GM18951 (cell line): Measurements from ENCODE around the gene GREM1.

Source experiments
- POLR2A ChIP-seq: IDR thresholded peaks from 4 replicates; pipeline ENCODE4 v1.6.1; 2011; ENCODE audit warnings: mild to moderate bottlenecking; ENCODE audit not compliant: insufficient read length, insufficient read depth; ENCODE audit errors: extremely low read depth
- in situ Hi-C: fragments of 300-500 bp; cut with MboI; formaldehyde crosslinking; loops from one replicate; pipeline ENCODE4 v1.12.0; 2022; ENCODE audit warnings: low sequenced_read_pairs, mixed read lengths, inconsistent platforms; ENCODE audit not compliant: unreplicated experiment

The GREM1 gene

DNA sequence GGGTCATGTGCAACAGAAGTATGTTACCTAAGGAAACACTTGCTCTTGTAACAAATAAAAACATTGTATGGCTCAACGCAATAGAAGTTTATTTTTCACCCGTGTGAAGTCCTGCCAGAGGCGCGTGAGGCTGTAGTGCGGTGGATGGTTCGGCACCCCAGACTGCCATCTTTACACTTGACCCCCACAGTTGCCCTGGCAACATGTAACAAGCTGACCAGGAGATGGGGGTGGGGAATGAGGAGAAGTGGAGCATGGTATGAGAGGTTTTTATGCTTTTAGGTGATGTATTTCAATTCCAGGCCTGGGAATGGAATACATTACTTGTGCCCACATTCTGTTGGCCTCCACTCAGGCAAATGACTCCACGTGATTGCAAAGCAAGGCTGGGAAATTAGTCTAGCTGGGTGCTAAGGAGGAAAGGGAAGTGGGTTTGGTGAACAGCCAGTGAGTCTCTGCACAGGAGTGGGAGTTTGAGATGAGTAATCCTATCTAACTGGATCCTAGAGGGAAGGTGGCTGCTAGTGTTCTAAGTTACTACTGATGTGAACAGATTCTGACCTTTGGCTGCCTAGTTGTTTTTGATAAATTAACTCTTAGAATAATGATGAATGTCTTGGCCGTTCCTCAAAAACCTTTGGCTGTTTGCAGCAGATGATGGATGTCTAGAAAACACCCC is 33.8 kb upstream of the GREM1 start:
- in situ Hi-C loops: no loop called here
- TF ChIP-seq POLR2A: no peak

DNA sequence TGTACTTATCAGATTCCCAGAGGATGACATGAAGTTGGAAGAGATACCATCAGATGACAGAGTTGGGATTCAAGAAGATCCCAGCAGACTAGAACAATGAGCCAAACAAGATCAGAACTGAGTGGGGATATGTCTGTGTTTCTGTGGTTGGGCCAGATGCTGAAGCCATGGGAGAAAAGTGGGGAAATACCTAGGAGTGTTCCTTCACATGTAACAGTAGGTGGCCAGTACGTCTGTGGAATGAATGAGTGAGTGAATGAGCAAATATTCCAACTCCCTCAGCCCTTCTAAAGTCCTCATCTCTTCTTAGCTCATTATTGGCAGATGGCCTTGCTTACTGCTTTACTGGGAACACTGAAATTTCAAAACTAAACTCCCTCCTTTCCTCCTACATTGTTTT is 32.2 kb upstream of the GREM1 start:
- TF ChIP-seq POLR2A: no peak
- in situ Hi-C loops: no loop called here

DNA sequence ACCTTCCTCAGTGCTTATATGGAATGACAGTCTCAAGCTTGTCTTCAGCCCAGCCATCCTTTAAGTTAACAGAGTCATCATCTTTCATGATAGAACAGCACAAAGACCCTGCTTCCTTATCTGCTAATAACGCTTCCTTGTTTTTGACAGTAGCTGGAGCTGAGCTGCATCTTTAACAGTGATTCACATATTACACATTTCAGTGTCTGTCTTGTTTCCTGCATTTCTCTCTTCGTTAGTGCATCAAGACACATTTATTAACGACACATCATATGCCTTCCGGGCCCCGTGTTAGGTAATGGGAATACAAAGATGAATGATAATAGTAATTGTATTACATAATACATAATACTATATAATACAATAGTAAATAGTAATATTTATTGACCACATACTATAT is 30.2 kb upstream of the GREM1 start:
- in situ Hi-C loops: no loop called here
- TF ChIP-seq POLR2A: no peak

DNA sequence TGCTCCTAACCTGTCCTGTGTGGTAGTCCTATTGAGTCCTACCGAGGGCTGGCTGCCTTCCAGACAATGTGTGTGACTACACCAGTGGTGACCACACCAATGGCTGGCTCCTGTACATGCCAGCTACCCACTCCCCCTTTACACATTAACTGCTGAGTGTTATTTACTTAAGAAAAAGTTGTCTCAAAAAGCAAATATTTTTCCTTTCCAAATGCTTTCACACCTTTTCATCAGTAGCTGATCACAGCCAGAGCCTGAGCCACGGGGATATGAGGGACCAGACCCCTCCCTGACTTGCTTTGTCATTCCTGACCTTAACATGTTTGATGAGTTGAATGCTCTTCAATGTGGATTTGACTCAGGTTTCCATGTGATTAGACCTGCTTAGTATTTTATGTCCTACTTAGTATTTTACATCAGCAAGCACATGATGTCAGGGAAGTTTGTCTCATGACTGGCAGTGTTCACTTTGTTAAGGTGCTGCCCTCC is 29.6 kb upstream of the GREM1 start:
- TF ChIP-seq POLR2A: no peak
- in situ Hi-C loops: no loop called here

DNA sequence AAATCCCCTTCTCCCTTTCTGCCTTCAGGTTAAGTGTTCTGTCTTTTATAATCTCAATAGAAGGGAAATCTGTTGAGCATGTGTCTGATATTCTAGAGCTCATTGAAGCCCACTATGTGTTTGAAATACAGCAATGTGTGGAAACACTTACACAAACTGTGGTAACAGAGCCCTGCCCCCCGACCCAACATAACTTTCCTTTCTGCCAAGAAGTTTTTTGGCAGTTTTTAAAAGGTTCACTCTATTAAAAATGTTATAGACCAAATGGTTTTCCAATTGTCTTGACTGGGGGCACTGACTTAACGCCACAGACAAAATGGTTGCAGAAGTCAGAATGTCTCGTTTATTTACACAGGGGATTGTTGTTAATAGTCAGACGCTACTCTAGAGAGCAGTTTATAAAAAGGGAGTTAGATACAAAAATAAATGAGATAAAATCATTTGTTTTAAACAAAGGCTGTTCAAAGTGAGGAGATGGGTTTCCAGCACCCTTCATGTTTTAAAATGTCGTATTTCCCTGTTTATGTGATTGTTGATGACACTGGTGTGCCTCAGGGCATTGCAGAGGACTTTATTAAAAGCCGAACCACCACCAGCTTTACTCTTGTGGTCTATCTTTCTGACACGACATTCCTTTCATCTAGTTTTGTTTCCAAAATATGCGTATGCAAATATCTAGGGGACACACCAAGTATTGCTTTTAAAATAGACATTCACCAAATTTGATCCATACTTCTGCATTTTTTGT is 26.7 kb upstream of the GREM1 start:
- TF ChIP-seq POLR2A: no peak
- in situ Hi-C loops: no loop called here

DNA sequence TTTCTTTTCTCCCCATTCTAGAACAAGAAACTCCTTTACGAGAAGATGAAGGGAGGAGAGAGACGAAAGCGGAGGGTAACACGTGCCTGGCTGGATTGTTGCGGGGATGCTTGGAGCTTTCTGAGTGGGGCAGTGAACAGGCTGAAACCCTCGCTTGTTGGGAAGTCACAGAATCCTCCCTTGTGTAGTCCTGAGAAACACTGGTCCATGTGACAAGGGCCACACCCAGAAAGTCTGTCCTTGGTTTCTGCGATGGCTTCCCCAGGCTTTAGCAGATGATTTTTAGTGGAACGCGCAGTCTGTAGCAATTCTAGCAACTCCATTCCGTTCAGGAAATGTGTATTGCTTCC is 26.1 kb upstream of the GREM1 start:
- no peak for TF ChIP-seq POLR2A
- in situ Hi-C loops: no loop called here

DNA sequence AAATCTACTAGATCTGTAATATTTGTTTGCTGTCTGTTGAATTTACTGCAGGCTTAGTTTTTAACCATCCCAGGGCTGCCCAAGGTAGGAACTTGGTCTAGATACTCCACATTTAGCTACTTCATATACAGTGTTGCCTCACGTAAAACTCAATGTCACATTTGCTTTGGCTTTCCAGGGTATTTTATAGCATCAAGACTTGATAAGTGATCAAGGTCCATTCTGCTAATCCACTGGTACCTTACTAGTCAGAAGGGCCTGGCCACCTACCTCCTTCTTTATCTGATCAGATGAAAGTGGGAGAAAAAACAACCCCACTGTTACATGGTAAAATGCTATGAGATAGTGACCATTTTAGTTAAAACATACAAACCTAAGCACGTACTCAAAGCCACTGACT is 25.5 kb upstream of the GREM1 start:
- TF ChIP-seq POLR2A: no peak

DNA sequence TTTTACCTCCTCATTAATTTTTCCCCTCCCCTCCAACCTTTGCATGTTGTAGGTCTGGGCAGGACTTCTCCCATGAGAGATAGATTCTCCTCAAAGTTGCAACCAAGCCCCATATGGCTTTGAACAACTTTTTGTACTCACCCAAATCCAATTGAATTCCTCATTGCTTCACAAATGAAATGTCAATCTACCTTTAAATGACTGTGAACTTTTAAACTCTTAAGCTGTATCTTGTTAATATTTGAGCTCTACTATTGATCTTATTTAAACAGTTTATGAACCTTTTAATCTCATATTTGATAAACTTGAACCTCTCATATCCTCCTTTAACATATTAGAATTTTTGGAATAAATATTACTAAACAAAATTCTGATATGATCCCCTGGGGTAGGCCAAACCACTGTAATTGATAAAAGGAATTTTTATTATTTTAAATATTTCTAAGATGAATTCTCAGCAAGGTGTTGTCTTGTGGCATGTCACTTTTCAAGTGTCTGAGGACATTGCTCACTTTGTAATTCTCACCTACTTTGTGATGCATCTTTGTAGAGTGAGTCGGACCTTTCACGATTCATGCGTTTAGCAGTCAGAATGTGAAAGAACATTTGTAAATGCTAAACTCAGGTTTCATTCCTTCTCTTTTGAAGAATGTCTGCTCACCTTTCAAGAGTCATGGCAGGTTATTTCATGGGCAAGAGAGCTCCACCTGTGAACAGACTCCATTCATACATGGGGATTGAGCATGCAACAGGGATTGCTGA is 23.4 kb upstream of the GREM1 start:
- TF ChIP-seq POLR2A: no peak
- in situ Hi-C loops: no loop called here

More for the DNA sequence above, 25.5 kb upstream of the GREM1 start:
- in situ Hi-C loops: no loop called here

DNA sequence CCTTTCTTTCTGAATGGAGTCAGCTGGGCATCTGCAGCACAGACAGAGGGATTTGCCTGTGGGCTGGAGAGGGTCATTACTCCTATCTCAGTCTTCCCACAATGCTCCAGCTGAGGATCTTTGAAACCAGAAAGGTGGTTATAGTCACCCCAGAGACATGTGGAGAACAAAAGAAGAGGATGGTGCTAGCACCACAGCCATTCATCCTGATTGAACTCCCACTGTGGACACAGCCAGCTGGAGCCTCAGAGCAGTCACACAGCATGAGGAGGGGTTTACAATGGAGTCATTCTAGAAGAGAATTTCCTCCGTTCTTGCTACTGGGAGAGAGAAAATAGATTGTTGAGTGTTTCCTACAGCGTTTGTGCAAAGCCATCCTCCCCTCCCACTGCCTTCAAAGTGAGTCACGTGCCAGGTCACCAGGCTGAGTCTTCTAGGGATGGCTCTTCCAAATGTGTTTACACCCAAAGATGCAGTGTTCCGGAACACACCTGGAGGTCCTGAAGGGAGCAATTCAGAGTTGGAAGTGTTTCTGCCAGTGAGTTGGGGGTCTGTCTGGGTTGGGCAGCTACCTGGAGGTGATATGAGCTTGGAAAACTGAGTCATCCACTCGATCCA is 18.9 kb upstream of the GREM1 start:
- in situ Hi-C loops: no loop called here
- no peak for TF ChIP-seq POLR2A

DNA sequence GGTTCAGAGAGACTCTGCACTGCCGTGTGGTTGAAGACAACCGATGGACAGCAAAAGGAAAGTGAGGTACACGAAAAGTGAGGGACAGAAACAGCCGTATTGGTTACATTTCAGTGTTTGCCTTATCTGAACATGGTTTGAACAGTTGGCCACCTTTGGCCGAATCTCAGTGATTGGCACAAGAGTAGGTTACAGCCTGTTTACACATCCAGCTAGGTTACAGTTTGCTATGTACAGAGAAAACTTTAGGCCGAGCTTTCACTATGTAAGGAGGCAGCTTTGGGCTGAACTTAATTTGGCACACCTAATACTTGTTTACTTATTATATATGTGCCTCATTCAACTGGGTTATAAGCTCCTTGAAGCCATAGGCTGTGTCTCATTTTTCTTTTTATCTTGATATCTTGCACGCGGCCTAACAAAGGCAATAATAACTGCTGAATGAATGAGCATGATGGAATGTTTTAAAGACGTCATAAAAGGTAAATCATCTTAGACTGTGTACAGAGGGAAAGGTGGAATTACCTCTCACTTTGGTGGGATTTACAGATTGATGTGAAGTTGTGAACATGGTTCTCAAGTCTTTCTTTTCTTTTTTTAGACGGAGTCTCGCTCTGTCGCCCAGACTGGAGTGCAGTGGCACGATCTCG is 17.2 kb upstream of the GREM1 start:
- in situ Hi-C loops: no loop called here
- TF ChIP-seq POLR2A: no peak

DNA sequence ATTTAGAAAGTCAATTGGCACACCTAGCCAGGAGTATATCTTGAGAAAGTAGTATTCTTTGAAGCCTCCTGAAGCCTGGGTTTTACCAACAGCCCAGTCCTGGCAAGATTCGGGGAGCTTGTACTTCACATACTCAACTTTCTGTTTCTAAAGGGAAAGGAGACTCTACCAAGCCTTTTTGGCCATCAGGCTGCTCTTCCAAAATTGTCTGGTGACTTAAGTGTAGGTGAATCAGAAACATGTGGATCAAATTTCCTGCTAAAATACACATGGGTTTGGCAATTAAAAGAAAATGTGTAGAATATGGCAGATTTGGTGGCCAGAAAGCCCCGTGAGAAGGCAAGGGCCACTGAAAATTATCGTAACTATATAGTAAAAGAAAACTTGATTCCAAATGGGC is 15.9 kb upstream of the GREM1 start:
- no peak for TF ChIP-seq POLR2A
- in situ Hi-C loops: no loop called here

DNA sequence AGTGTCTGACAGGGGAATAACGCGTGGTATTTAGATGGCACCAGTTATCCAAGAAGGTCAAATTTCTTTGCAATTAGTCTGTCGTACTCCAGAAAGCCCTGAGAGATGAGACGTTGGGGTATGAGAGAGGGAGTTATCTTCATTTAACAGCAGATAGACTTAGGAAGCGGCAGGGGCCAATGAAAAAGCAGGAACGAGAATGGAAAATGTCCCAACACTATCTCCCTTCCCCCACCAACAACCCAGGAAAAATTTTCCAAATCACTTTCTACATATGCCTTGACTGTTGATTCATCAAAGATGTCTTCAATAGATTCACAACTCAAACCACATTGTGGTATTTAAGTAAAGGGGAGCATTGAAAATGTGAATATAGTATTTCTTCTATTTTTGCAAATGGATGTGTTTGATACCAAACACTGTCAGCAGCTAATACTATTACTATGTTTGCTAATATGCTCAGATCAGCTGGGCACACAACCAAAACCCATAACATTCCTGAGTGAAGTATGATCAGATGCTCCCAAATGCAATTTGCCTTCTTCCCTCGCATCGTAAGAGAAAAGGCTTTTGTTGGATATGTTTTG is 13.3 kb upstream of the GREM1 start:
- no peak for TF ChIP-seq POLR2A
- in situ Hi-C loops: no loop called here

DNA sequence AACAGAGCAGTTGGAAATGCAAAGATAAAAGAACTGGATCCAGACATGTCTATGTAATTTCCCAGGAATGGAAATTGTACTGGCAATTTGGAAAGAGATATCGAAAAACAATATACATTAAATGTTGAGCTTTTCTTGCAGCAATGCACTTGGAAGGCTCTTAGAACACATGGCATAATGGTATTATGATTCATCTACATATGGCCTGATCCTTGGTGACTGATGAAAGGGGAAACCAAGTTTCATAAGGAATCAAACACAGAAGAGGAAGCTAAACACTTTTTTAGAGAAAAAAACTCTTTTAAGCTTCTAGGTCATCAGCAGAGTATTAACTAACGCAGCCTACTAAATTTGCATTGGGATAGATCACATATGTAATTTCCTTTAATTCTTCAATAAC is 12.4 kb upstream of the GREM1 start:
- TF ChIP-seq POLR2A: no peak
- in situ Hi-C loops: no loop called here

DNA sequence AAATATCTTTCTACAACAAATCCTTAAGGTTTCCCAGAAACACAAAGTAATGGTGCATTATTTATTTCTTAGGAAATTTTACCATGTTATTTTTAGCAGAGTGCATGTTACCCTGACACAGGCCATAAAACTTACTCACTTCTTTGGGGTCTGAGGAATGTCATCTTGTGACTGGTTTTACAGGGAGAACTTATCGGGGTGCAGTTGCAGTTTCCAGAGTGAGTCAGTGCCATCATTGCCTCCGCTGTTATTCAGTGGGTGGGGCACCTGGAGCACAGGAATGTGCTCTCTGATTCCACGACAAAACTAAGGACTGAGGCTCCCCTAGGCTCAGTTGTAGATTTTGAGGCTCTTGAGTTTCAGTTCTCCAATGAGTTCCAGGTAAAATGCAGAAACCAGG is 11.1 kb upstream of the GREM1 start:
- TF ChIP-seq POLR2A: no peak
- in situ Hi-C loops: no loop called here
